Smooth muscle cell (in vitro differentiated cells): ENCODE measurements around the gene MTHFSD. TPM values are rescaled to one million over a fixed set of nuclear protein-coding genes. Genes with fewer than 3 reads are reported as not detected.
A peak's percentile ranks its signal among the peaks of the same experiment; 100 is the strongest.

Experiments used
- DNase-seq: peaks from one replicate; lab custom pipeline; 2025; ENCODE audit not compliant: unreplicated experiment; lab: John Stamatoyannopoulos, UW
- H2AFZ ChIP-seq: fragments of 200-600 bp; sonication (generic); 2 replicates; pipeline ENCODE4 v1.6.0; 2016; ENCODE audit warnings: antibody characterized with exemption, low read depth, mild to moderate bottlenecking
- H3F3A ChIP-seq: fragments of 200-600 bp; sonication (generic); 2 replicates; pipeline ENCODE4 v1.6.0; 2017; ENCODE audit warnings: antibody characterized with exemption, low read depth
- H3K27ac ChIP-seq: fragments of 200-600 bp; sonication (generic); 2 replicates; pipeline ENCODE4 v1.5.1; 2016; ENCODE audit warnings: low read depth, mild to moderate bottlenecking
- H3K27me3 ChIP-seq: fragments of 200-600 bp; sonication (generic); 2 replicates; pipeline ENCODE4 v1.6.1; 2016; ENCODE audit warnings: low read depth, mild to moderate bottlenecking
- H3K36me3 ChIP-seq: fragments of 200-600 bp; sonication (generic); 2 replicates; pipeline ENCODE4 v1.5.1; 2016; ENCODE audit warnings: low read depth
- H3K4me1 ChIP-seq: fragments of 200-600 bp; sonication (generic); 2 replicates; pipeline ENCODE4 v1.5.1; 2016; ENCODE audit warnings: low read depth
- H3K4me2 ChIP-seq: fragments of 200-600 bp; sonication (generic); 2 replicates; pipeline ENCODE4 v1.6.0; 2016; ENCODE audit warnings: mild to moderate bottlenecking
- H3K4me3 ChIP-seq: fragments of 200-600 bp; sonication (generic); 2 replicates; pipeline ENCODE4 v1.5.1; 2016; ENCODE audit warnings: mild to moderate bottlenecking
- H3K79me2 ChIP-seq: fragments of 200-600 bp; sonication (generic); 2 replicates; pipeline ENCODE4 v1.6.0; 2016; ENCODE audit warnings: low read depth, mild to moderate bottlenecking
- H3K9ac ChIP-seq: fragments of 200-600 bp; sonication (generic); 2 replicates; pipeline ENCODE4 v1.6.0; 2016; ENCODE audit warnings: low read depth
- H3K9me3 ChIP-seq: fragments of 200-600 bp; sonication (generic); replicated peaks from 2 replicates; pipeline ENCODE4 v1.5.1; 2016; ENCODE audit warnings: low read depth
- H4K20me1 ChIP-seq: fragments of 200-600 bp; sonication (generic); 2 replicates; pipeline ENCODE4 v1.6.0; 2016; ENCODE audit warnings: low read depth
- CTCF ChIP-seq: fragments of 200-600 bp; sonication (generic); IDR thresholded peaks from 2 replicates; pipeline ENCODE4 v1.5.1; 2017; ENCODE audit warnings: borderline replicate concordance, mild to moderate bottlenecking, antibody characterized with exemption; ENCODE audit not compliant: insufficient read depth, poor library complexity, severe bottlenecking
- WGBS: methylation state at CpG from one replicate; pipeline ENCODE4 v1.1.7; 2016; ENCODE audit warnings: low lambda C conversion rate; 5-methylcytosine and 5-hydroxymethylcytosine counted together
- polyA plus RNA-seq: library from polyadenylated mRNA; unstranded; fragments of >200 nt; fragmentation: Nextera tagmentation; extraction: Ambion mirVana; gene quantifications from 2 replicates; pipeline ENCODE4 v1.2.1, GENCODE V29; 2016
- total RNA-seq: library from RNA; depleted of rRNA; stranded (reverse); fragments of >200 nt; gene quantifications from 2 replicates; pipeline ENCODE4 v1.2.3, GENCODE V29; 2014

The MTHFSD gene
- total and polyA plus RNA-seq, 2 experiments from 2014 or later = 13.3 to 23.0 TPM

GRCh38 chr16:86572041-86572521, 17.0 kb upstream of the MTHFSD start:
- no peaks in the 10 kb centered on the region for H3K9me3 ChIP-seq
- no peaks in the 10 kb centered on the region for H3K36me3 ChIP-seq
- H3K79me2 ChIP-seq = peaks cover 24% of the 10 kb centered on the region
- H3K27ac ChIP-seq = no peak overlapping the region
- H3K4me2 ChIP-seq = no peak overlapping the region
- H2AFZ ChIP-seq = no peak overlapping the region
- peaks cover 7% of the 10 kb centered on the region for H3K27me3 ChIP-seq
- H3K4me3 ChIP-seq = no peak overlapping the region
- 84% methylated on average over 12 of the region's 12 CpGs for WGBS
- no peak for DNase-seq
- H3K4me1 ChIP-seq = peaks cover 26% of the 10 kb centered on the region
- H3F3A ChIP-seq = peaks cover 6% of the 10 kb centered on the region
- H3K9ac ChIP-seq = no peak overlapping the region
- peaks cover 24% of the 10 kb centered on the region for H4K20me1 ChIP-seq
- no peak for TF ChIP-seq CTCF

GRCh38 chr16:86571530-86571915, 16.5 kb upstream of the MTHFSD start:
- peaks cover 24% of the 10 kb centered on the region for H4K20me1 ChIP-seq
- DNase-seq = no peak
- H2AFZ ChIP-seq = no peak overlapping the region
- no peaks in the 10 kb centered on the region for H3K36me3 ChIP-seq
- peaks cover 7% of the 10 kb centered on the region for H3K27me3 ChIP-seq
- no peaks in the 10 kb centered on the region for H3K9me3 ChIP-seq
- no peak for TF ChIP-seq CTCF
- H3K9ac ChIP-seq = no peak overlapping the region
- H3K4me3 ChIP-seq = no peak overlapping the region
- WGBS = 70% methylated on average over 10 of the region's 10 CpGs
- peaks cover 6% of the 10 kb centered on the region for H3F3A ChIP-seq
- H3K79me2 ChIP-seq = peaks cover 24% of the 10 kb centered on the region
- H3K27ac ChIP-seq = no peak overlapping the region
- peaks cover 21% of the 10 kb centered on the region for H3K4me1 ChIP-seq
- peak overlapping the region; percentile 93 for H3K4me2 ChIP-seq

GRCh38 chr16:86570558-86571529, 15.8 kb upstream of the MTHFSD start:
- Histone ChIP-seq H3K4me1 (peaks cover 24% of the 10 kb centered on the region), H3K9me3 (no peaks in the 10 kb centered on the region), H3K27me3 (peaks cover 11% of the 10 kb centered on the region), H3K27ac (no peak overlapping the region), H3K4me3 (peak overlapping the region; percentile 67), H2AFZ (no peak overlapping the region), H3K79me2 (peaks cover 24% of the 10 kb centered on the region), H4K20me1 (peaks cover 24% of the 10 kb centered on the region), H3K4me2 (peak overlapping the region; percentile 93), H3K36me3 (no peaks in the 10 kb centered on the region), H3K9ac (peak overlapping the region; percentile 1), H3F3A (peaks cover 6% of the 10 kb centered on the region)
- DNase-seq = no peak
- no peak for TF ChIP-seq CTCF
- 36% methylated on average over 28 of the region's 28 CpGs for WGBS
